ENCODE results near the gene TPM1.

Gene TPM1

GRCh38 chr15:63089260-63090043, 46.9 kb downstream of the TPM1 start:
- WGBS (ENCODE audit: extremely low coverage, insufficient coverage, low lambda C conversion rate), result no CpG with 5 or more reads among the region's 6 CpGs
- H3K4me3 ChIP-seq (ENCODE audit: low read length), result no peak overlapping the region
- H4K8ac ChIP-seq (ENCODE audit: low read depth, low read length), result no peak overlapping the region
- no peaks in the 10 kb centered on the region for H3K79me2 ChIP-seq (ENCODE audit: control insufficient read depth, insufficient read depth, low read length)
- H2BK5ac ChIP-seq (ENCODE audit: low read length), result no peak overlapping the region
- no peaks in the 10 kb centered on the region for H3K27me3 ChIP-seq (ENCODE audit: insufficient read depth, low read length, poor library complexity)
- H3K36me3 ChIP-seq (ENCODE audit: control insufficient read depth, insufficient read depth, low read length), result no peaks in the 10 kb centered on the region
- no peak overlapping the region for H2BK120ac ChIP-seq (ENCODE audit: low read depth, low read length)
- no peak overlapping the region for H2AK5ac ChIP-seq (ENCODE audit: low read length)
- peaks cover 2% of the 10 kb centered on the region for H3K4me1 ChIP-seq (ENCODE audit: control insufficient read depth, low read depth, low read length)
- H3K9ac ChIP-seq (ENCODE audit: low read length), result no peak overlapping the region
- no peak overlapping the region for H3K4ac ChIP-seq (ENCODE audit: low read depth, low read length)
- H3K4me2 ChIP-seq (ENCODE audit: low read length), result no peak overlapping the region
- no peak overlapping the region for H3K23ac ChIP-seq (ENCODE audit: low read length)
- no peak overlapping the region for H4K5ac ChIP-seq (ENCODE audit: low read length)
- peak; percentile 87 for DNase-seq
- H3K27ac ChIP-seq (ENCODE audit: low read depth, low read length), result peak overlapping the region; percentile 23
- no peak overlapping the region for H3K18ac ChIP-seq (ENCODE audit: low read length)
- no peaks in the 10 kb centered on the region for H3K79me1 ChIP-seq (ENCODE audit: low read length)
- H2BK15ac ChIP-seq (replicated peaks; ENCODE audit: low read depth), result no peak overlapping the region
- H3K56ac ChIP-seq (ENCODE audit: low read length), result no peak overlapping the region

GRCh38 chr15:63090472-63090871, 47.9 kb downstream of the TPM1 start:
- no peak overlapping the region for H3K4ac ChIP-seq (ENCODE audit: low read depth, low read length)
- H2AK5ac ChIP-seq (ENCODE audit: low read length), result no peak overlapping the region
- no peaks in the 10 kb centered on the region for H3K36me3 ChIP-seq (ENCODE audit: control insufficient read depth, insufficient read depth, low read length)
- DNase-seq, result no peak
- peaks cover 2% of the 10 kb centered on the region for H3K4me1 ChIP-seq (ENCODE audit: control insufficient read depth, low read depth, low read length)
- no peak overlapping the region for H2BK15ac ChIP-seq (replicated peaks; ENCODE audit: low read depth)
- H3K23ac ChIP-seq (ENCODE audit: low read length), result no peak overlapping the region
- WGBS (ENCODE audit: extremely low coverage, insufficient coverage, low lambda C conversion rate), result no CpG with 5 or more reads among the region's 9 CpGs
- no peak overlapping the region for H4K5ac ChIP-seq (ENCODE audit: low read length)
- no peaks in the 10 kb centered on the region for H3K27me3 ChIP-seq (ENCODE audit: insufficient read depth, low read length, poor library complexity)
- no peak overlapping the region for H3K56ac ChIP-seq (ENCODE audit: low read length)
- H2BK120ac ChIP-seq (ENCODE audit: low read depth, low read length), result no peak overlapping the region
- H3K4me2 ChIP-seq (ENCODE audit: low read length), result no peak overlapping the region
- H3K27ac ChIP-seq (ENCODE audit: low read depth, low read length), result no peak overlapping the region
- no peak overlapping the region for H3K4me3 ChIP-seq (ENCODE audit: low read length)
- no peak overlapping the region for H3K18ac ChIP-seq (ENCODE audit: low read length)
- no peak overlapping the region for H4K8ac ChIP-seq (ENCODE audit: low read depth, low read length)
- no peak overlapping the region for H3K9ac ChIP-seq (ENCODE audit: low read length)
- H2BK5ac ChIP-seq (ENCODE audit: low read length), result no peak overlapping the region
- H3K79me1 ChIP-seq (ENCODE audit: low read length), result no peaks in the 10 kb centered on the region
- H3K79me2 ChIP-seq (ENCODE audit: control insufficient read depth, insufficient read depth, low read length), result no peaks in the 10 kb centered on the region

GRCh38 chr15:63090887-63091286, 48.3 kb downstream of the TPM1 start:
- H3K4ac ChIP-seq (ENCODE audit: low read depth, low read length), result no peak overlapping the region
- no peak overlapping the region for H3K4me2 ChIP-seq (ENCODE audit: low read length)
- H2AK5ac ChIP-seq (ENCODE audit: low read length), result no peak overlapping the region
- no peak overlapping the region for H4K8ac ChIP-seq (ENCODE audit: low read depth, low read length)
- no peak overlapping the region for H2BK120ac ChIP-seq (ENCODE audit: low read depth, low read length)
- no peaks in the 10 kb centered on the region for H3K27me3 ChIP-seq (ENCODE audit: insufficient read depth, low read length, poor library complexity)
- H4K5ac ChIP-seq (ENCODE audit: low read length), result no peak overlapping the region
- H2BK15ac ChIP-seq (replicated peaks; ENCODE audit: low read depth), result no peak overlapping the region
- no peak overlapping the region for H3K56ac ChIP-seq (ENCODE audit: low read length)
- no peak overlapping the region for H2BK5ac ChIP-seq (ENCODE audit: low read length)
- H3K18ac ChIP-seq (ENCODE audit: low read length), result no peak overlapping the region
- H3K4me3 ChIP-seq (ENCODE audit: low read length), result no peak overlapping the region
- no peak overlapping the region for H3K9ac ChIP-seq (ENCODE audit: low read length)
- no peak overlapping the region for H3K27ac ChIP-seq (ENCODE audit: low read depth, low read length)
- H3K4me1 ChIP-seq (ENCODE audit: control insufficient read depth, low read depth, low read length), result peaks cover 2% of the 10 kb centered on the region
- no peaks in the 10 kb centered on the region for H3K79me1 ChIP-seq (ENCODE audit: low read length)
- H3K36me3 ChIP-seq (ENCODE audit: control insufficient read depth, insufficient read depth, low read length), result no peaks in the 10 kb centered on the region
- H3K23ac ChIP-seq (ENCODE audit: low read length), result no peak overlapping the region
- no CpG with 5 or more reads among the region's 10 CpGs for WGBS (ENCODE audit: extremely low coverage, insufficient coverage, low lambda C conversion rate)
- H3K79me2 ChIP-seq (ENCODE audit: control insufficient read depth, insufficient read depth, low read length), result no peaks in the 10 kb centered on the region
- no peak for DNase-seq

GRCh38 chr15:63091679-63092446, 49.3 kb downstream of the TPM1 start:
- no peak overlapping the region for H3K23ac ChIP-seq (ENCODE audit: low read length)
- no peak overlapping the region for H4K5ac ChIP-seq (ENCODE audit: low read length)
- no peak overlapping the region for H2AK5ac ChIP-seq (ENCODE audit: low read length)
- H3K79me2 ChIP-seq (ENCODE audit: control insufficient read depth, insufficient read depth, low read length), result no peaks in the 10 kb centered on the region
- no peak for DNase-seq
- no peak overlapping the region for H4K8ac ChIP-seq (ENCODE audit: low read depth, low read length)
- no peak overlapping the region for H3K18ac ChIP-seq (ENCODE audit: low read length)
- H2BK5ac ChIP-seq (ENCODE audit: low read length), result no peak overlapping the region
- no peak overlapping the region for H3K4me3 ChIP-seq (ENCODE audit: low read length)
- H3K27ac ChIP-seq (ENCODE audit: low read depth, low read length), result no peak overlapping the region
- no peak overlapping the region for H3K4ac ChIP-seq (ENCODE audit: low read depth, low read length)
- H3K27me3 ChIP-seq (ENCODE audit: insufficient read depth, low read length, poor library complexity), result no peaks in the 10 kb centered on the region
- no peak overlapping the region for H2BK120ac ChIP-seq (ENCODE audit: low read depth, low read length)
- peaks cover 2% of the 10 kb centered on the region for H3K4me1 ChIP-seq (ENCODE audit: control insufficient read depth, low read depth, low read length)
- no peak overlapping the region for H3K9ac ChIP-seq (ENCODE audit: low read length)
- no peak overlapping the region for H3K56ac ChIP-seq (ENCODE audit: low read length)
- H3K36me3 ChIP-seq (ENCODE audit: control insufficient read depth, insufficient read depth, low read length), result no peaks in the 10 kb centered on the region
- H3K4me2 ChIP-seq (ENCODE audit: low read length), result no peak overlapping the region
- H2BK15ac ChIP-seq (replicated peaks; ENCODE audit: low read depth), result no peak overlapping the region
- H3K79me1 ChIP-seq (ENCODE audit: low read length), result no peaks in the 10 kb centered on the region
- no CpG with 5 or more reads among the region's 4 CpGs for WGBS (ENCODE audit: extremely low coverage, insufficient coverage, low lambda C conversion rate)

GRCh38 chr15:63093486-63094205, 51.1 kb downstream of the TPM1 start:
- no peak overlapping the region for H3K23ac ChIP-seq (ENCODE audit: low read length)
- no peak overlapping the region for H2BK120ac ChIP-seq (ENCODE audit: low read depth, low read length)
- H3K18ac ChIP-seq (ENCODE audit: low read length), result no peak overlapping the region
- no peak overlapping the region for H3K4me3 ChIP-seq (ENCODE audit: low read length)
- H3K27ac ChIP-seq (ENCODE audit: low read depth, low read length), result no peak overlapping the region
- H3K79me2 ChIP-seq (ENCODE audit: control insufficient read depth, insufficient read depth, low read length), result no peaks in the 10 kb centered on the region
- peaks cover 2% of the 10 kb centered on the region for H3K4me1 ChIP-seq (ENCODE audit: control insufficient read depth, low read depth, low read length)
- no peak overlapping the region for H3K56ac ChIP-seq (ENCODE audit: low read length)
- H3K79me1 ChIP-seq (ENCODE audit: low read length), result no peaks in the 10 kb centered on the region
- H3K36me3 ChIP-seq (ENCODE audit: control insufficient read depth, insufficient read depth, low read length), result no peaks in the 10 kb centered on the region
- no peak overlapping the region for H4K5ac ChIP-seq (ENCODE audit: low read length)
- no peak overlapping the region for H2AK5ac ChIP-seq (ENCODE audit: low read length)
- no CpG with 5 or more reads among the region's 6 CpGs for WGBS (ENCODE audit: extremely low coverage, insufficient coverage, low lambda C conversion rate)
- H3K4me2 ChIP-seq (ENCODE audit: low read length), result no peak overlapping the region
- no peak overlapping the region for H4K8ac ChIP-seq (ENCODE audit: low read depth, low read length)
- H3K4ac ChIP-seq (ENCODE audit: low read depth, low read length), result no peak overlapping the region
- no peak overlapping the region for H3K9ac ChIP-seq (ENCODE audit: low read length)
- DNase-seq, result peak; percentile 87
- no peak overlapping the region for H2BK15ac ChIP-seq (replicated peaks; ENCODE audit: low read depth)
- no peak overlapping the region for H2BK5ac ChIP-seq (ENCODE audit: low read length)
- H3K27me3 ChIP-seq (ENCODE audit: insufficient read depth, low read length, poor library complexity), result no peaks in the 10 kb centered on the region

Measured in mesendoderm (in vitro differentiated cells).